ENCODE measurements around the gene BCOR.

DNA sequence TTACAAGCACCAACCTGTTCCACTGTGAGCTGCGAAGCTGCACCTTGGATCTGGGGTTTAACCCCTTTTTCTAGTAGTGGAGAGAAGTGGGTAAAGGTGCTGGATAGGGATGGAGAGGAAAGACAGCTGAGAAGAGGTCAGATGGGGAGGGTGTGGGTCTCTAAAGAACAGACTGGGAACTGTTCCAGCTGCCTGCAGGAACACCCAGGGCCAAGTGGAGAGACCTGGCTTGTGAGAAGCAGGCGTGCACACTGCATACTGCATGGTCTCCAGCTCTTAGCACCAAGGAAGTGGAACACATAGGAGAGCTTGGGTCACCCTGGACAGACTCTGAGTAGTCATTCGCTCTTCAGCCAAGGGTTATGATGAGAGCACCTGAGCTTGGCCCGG lies 16.1 kb downstream of the BCOR start:
- TF ChIP-seq, protein P1, sequence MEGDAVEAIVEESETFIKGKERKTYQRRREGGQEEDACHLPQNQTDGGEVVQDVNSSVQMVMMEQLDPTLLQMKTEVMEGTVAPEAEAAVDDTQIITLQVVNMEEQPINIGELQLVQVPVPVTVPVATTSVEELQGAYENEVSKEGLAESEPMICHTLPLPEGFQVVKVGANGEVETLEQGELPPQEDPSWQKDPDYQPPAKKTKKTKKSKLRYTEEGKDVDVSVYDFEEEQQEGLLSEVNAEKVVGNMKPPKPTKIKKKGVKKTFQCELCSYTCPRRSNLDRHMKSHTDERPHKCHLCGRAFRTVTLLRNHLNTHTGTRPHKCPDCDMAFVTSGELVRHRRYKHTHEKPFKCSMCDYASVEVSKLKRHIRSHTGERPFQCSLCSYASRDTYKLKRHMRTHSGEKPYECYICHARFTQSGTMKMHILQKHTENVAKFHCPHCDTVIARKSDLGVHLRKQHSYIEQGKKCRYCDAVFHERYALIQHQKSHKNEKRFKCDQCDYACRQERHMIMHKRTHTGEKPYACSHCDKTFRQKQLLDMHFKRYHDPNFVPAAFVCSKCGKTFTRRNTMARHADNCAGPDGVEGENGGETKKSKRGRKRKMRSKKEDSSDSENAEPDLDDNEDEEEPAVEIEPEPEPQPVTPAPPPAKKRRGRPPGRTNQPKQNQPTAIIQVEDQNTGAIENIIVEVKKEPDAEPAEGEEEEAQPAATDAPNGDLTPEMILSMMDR (conservative IDR thresholded peaks at IDR 0.05; ENCODE audit: low read depth, low read length), result no peak
- TF ChIP-seq EZH2 (IDR thresholded peaks at IDR 0.05; ENCODE audit: borderline replicate concordance, low read depth, low read length, poor library complexity, severe bottlenecking), result no peak
